Measurements from ENCODE around the gene SH3D19.

SH3D19 gene

GRCh38 chr4:151228189-151229119 lies 97.0 kb downstream of the SH3D19 start:
- no peak for DNase-seq (ENCODE audit: low read depth in 2 of 2)

GRCh38 chr4:151227731-151228130 lies 97.7 kb downstream of the SH3D19 start:
- DNase-seq (ENCODE audit: low read depth in 2 of 2) = no peak

- DNase-seq (ENCODE audit: low read depth in 2 of 2) = no peak
Observed at GRCh38 chr4:151227172-151227571, 98.2 kb downstream of the SH3D19 start.

- DNase-seq (ENCODE audit: low read depth in 2 of 2) = no peak
Observed at GRCh38 chr4:151226004-151226932, 99.1 kb downstream of the SH3D19 start.

GRCh38 chr4:151223465-151223864 lies 101.9 kb downstream of the SH3D19 start:
- DNase-seq (ENCODE audit: low read depth in 2 of 2) = no peak

GRCh38 chr4:151219948-151220347 lies 105.5 kb downstream of the SH3D19 start:
- no peak for DNase-seq (ENCODE audit: low read depth in 2 of 2)

GRCh38 chr4:151219091-151219490 lies 106.3 kb downstream of the SH3D19 start:
- DNase-seq (ENCODE audit: low read depth in 2 of 2) = no peak

GRCh38 chr4:151218343-151218742 lies 107.1 kb downstream of the SH3D19 start:
- DNase-seq (ENCODE audit: low read depth in 2 of 2) = no peak

GRCh38 chr4:151217326-151217725 lies 108.1 kb downstream of the SH3D19 start:
- DNase-seq (ENCODE audit: low read depth in 2 of 2) = no peak

- no peak for DNase-seq (ENCODE audit: low read depth in 2 of 2)
Observed at GRCh38 chr4:151215295-151215694, 110.1 kb downstream of the SH3D19 start.

GRCh38 chr4:151207868-151208267 lies 117.5 kb downstream of the SH3D19 start:
- no peak for DNase-seq (ENCODE audit: low read depth in 2 of 2)

- no peak for DNase-seq (ENCODE audit: low read depth in 2 of 2)
Observed at GRCh38 chr4:151207186-151207585, 118.2 kb downstream of the SH3D19 start.

- no peak for DNase-seq (ENCODE audit: low read depth in 2 of 2)
Observed at GRCh38 chr4:151206241-151207005, 119.0 kb downstream of the SH3D19 start.

GRCh38 chr4:151205722-151206121 lies 119.7 kb downstream of the SH3D19 start:
- DNase-seq (ENCODE audit: low read depth in 2 of 2) = no peak

GRCh38 chr4:151204925-151205524 lies 120.4 kb downstream of the SH3D19 start:
- no peak for DNase-seq (ENCODE audit: low read depth in 2 of 2)

GRCh38 chr4:151202851-151203455 lies 122.5 kb downstream of the SH3D19 start:
- DNase-seq (ENCODE audit: low read depth in 2 of 2) = no peak

- no peak for DNase-seq (ENCODE audit: low read depth in 2 of 2)
Observed at GRCh38 chr4:151202381-151202780, 123.0 kb downstream of the SH3D19 start.

- DNase-seq (ENCODE audit: low read depth in 2 of 2) = no peak
Observed at GRCh38 chr4:151199319-151200190, 125.8 kb downstream of the SH3D19 start.

- no peak for DNase-seq (ENCODE audit: low read depth in 2 of 2)
Observed at GRCh38 chr4:151198748-151199147, 126.7 kb downstream of the SH3D19 start.

GRCh38 chr4:151197247-151197646 lies 128.2 kb downstream of the SH3D19 start:
- no peak for DNase-seq (ENCODE audit: low read depth in 2 of 2)

Data from stimulated activated CD8-positive, alpha-beta memory T cell treated with anti-CD3 and anti-CD28 coated beads, Interleukin-2, amount 100 ng/mL, for 1 hour (primary cell).